K562 (cell line): ENCODE data around the gene HHEX. TPM values are rescaled to one million over a fixed set of nuclear protein-coding genes. Genes with fewer than 3 reads are reported as not detected.

ENCODE experiments used
- CBX2 ChIP-seq: fragments of 200-600 bp; sonication (generic); IDR thresholded peaks from one replicate; pipeline ENCODE4 v1.6.1; 2012; ENCODE audit warnings: mild to moderate bottlenecking, low read length, inconsistent platforms; ENCODE audit not compliant: insufficient read depth, poor library complexity, severe bottlenecking
- E2F6 ChIP-seq, 2 experiments: IDR thresholded peaks; 2 replicates each; pipeline ENCODE4 v1.6.1; 2011; ENCODE audit warnings: borderline replicate concordance in 1 of 2, control low read depth in 1 of 2, low read depth in 1 of 2, low read length in 1 of 2, mild to moderate bottlenecking in 1 of 2, mixed read lengths in 1 of 2, moderate library complexity in 1 of 2; ENCODE audit not compliant: insufficient read depth in 1 of 2, insufficient read length in 1 of 2, poor library complexity in 1 of 2, severe bottlenecking in 1 of 2; ENCODE audit errors: extremely low read depth in 1 of 2
- MCM2 ChIP-seq: fragments of 450-650 bp; IDR thresholded peaks from 2 replicates; pipeline ENCODE4 v1.6.1; 2017; ENCODE audit warnings: low read depth, mild to moderate bottlenecking
- MGA ChIP-seq: fragments of 450-650 bp; IDR thresholded peaks from 2 replicates; pipeline ENCODE4 v1.6.1; 2016; ENCODE audit warnings: mild to moderate bottlenecking, moderate library complexity
- POLR2B ChIP-seq: fragments of 450-650 bp; IDR thresholded peaks from 2 replicates; pipeline ENCODE4 v1.6.1; 2018; ENCODE audit warnings: low read depth; ENCODE audit not compliant: partially characterized antibody
- SIRT6 ChIP-seq: IDR thresholded peaks from one replicate; pipeline ENCODE4 v1.6.1; 2012; ENCODE audit warnings: low read depth, mild to moderate bottlenecking, control low read depth, inconsistent platforms, low read length, moderate library complexity
- THRB ChIP-seq: fragments of 450-650 bp; formaldehyde crosslinking; conservative IDR thresholded peaks from 2 replicates; pipeline ENCODE4 v1.4.0; 2022; ENCODE audit warnings: mild to moderate bottlenecking, missing genetic modification characterization
- ZNF408 ChIP-seq: fragments of 250-450 bp; sonication (Bioruptor Pico); IDR thresholded peaks from 2 replicates; pipeline ENCODE4 v1.4.0; 2020; ENCODE audit warnings: low read depth, mild to moderate bottlenecking, moderate library complexity
- polyA plus RNA-seq, 8 experiments: library from polyadenylated mRNA; depleted of rRNA in 4 of 8; stranded (reverse) in 5 of 8; unstranded in 3 of 8; fragments of >200 nt; fragmentation: Nextera tagmentation in 2 of 8; fragmentation: Illumina TruSeq in 1 of 8; extraction: Ambion mirVana in 2 of 8; extraction: Trizol in 1 of 8; gene quantifications; 2 replicates each; pipeline versions ENCODE4 v1.2.1 to v1.2.3, GENCODE V29; 2011 to 2014; ENCODE audit warnings: inconsistent platforms in 1 of 8, missing spikeins in 1 of 8
- total RNA-seq, 7 experiments: library from RNA; depleted of rRNA in 6 of 7; stranded (reverse); fragments of >200 nt in 6 of 7; fragmentation: Illumina TruSeq in 2 of 7; extraction: Trizol in 2 of 7; gene quantifications; 2 replicates each; pipeline versions ENCODE4 v1.2.1 to v1.2.3, GENCODE V29; 2011 to 2021; ENCODE audit warnings: low replicate concordance in 1 of 7
- TF ChIP-seq, protein P1 (sequence below), 2 experiments: fragments of 450-650 bp; IDR thresholded peaks; 2 replicates each; pipeline ENCODE4 v1.6.1; 2016

The HHEX gene
- total and polyA plus RNA-seq, 9 of the 15 experiments (the other 6 are each of a cell fraction or from before 2014, with no cell fraction given), result 37.2 to 133 (median 80.2) TPM

- TF ChIP-seq, protein P1, sequence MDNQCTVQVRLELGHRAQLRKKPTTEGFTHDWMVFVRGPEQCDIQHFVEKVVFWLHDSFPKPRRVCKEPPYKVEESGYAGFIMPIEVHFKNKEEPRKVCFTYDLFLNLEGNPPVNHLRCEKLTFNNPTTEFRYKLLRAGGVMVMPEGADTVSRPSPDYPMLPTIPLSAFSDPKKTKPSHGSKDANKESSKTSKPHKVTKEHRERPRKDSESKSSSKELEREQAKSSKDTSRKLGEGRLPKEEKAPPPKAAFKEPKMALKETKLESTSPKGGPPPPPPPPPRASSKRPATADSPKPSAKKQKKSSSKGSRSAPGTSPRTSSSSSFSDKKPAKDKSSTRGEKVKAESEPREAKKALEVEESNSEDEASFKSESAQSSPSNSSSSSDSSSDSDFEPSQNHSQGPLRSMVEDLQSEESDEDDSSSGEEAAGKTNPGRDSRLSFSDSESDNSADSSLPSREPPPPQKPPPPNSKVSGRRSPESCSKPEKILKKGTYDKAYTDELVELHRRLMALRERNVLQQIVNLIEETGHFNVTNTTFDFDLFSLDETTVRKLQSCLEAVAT (IDR thresholded peaks at IDR 0.05), result peak; percentile 91 to 94
- TF ChIP-seq CBX2 (no peak), MGA (peak; percentile 87), SIRT6 (no peak), E2F6 (IDR thresholded peaks at IDR 0.05; ENCODE audit: borderline replicate concordance in 1 of 2, extremely low read depth in 1 of 2, insufficient read depth in 1 of 2, insufficient read length in 1 of 2, low read depth in 1 of 2, low read length in 1 of 2, poor library complexity in 1 of 2, severe bottlenecking in 1 of 2) (peak in 1 of 2 experiments; percentile 58), THRB (CRISPR knock-in tag) (0 out of 2 replicates have a peak, but pooled peaks have one; percentile 11), POLR2B (peak; percentile 33), MCM2 (no peak), ZNF408 (no peak)
These were observed 2.4 kb downstream of the HHEX start (continued) for GRCh38 chr10:92692080-92692671.
